ENCODE results near the gene ACBD6. TPM values are rescaled to one million over a fixed set of nuclear protein-coding genes. Genes with fewer than 3 reads are reported as not detected.

The ACBD6 gene
- total and polyA plus RNA-seq, 2 experiments from 2014 or later: 75.7 to 88.8 TPM

GRCh38 chr1:180522213-180522515, 19.8 kb upstream of the ACBD6 start:
- no peak overlapping the region for H3K27ac ChIP-seq (ENCODE audit: low read depth)
- Mint-ChIP-seq H3K36me3 (ENCODE audit: low read depth) (no peaks in the 10 kb centered on the region; the same call in 2 of the 3 replicates), H3K9me3 (no peaks in the 10 kb centered on the region), H3K4me3 (no peak overlapping the region), H3K27ac (peak overlapping the region; percentile 14; the same call in 1 of the 2 replicates), H3K4me1 (peaks cover 33% of the 10 kb centered on the region), H3K27me3 (ENCODE audit: insufficient read depth, low read depth, poor library complexity) (peaks cover 4% of the 10 kb centered on the region)
- no peaks in the 10 kb centered on the region for H3K79me2 ChIP-seq (replicated peaks; ENCODE audit: insufficient read depth)
- 0 out of 2 replicates have a peak overlapping the region, but pooled peaks have one; percentile 6 for H3K4me2 ChIP-seq
- H3K9me2 ChIP-seq (ENCODE audit: insufficient read depth): peaks cover 9% of the 10 kb centered on the region; the same call in 1 of the 2 replicates
- no peaks in the 10 kb centered on the region for H3K36me3 ChIP-seq (ENCODE audit: insufficient read depth)
- DNase-seq (ENCODE audit: low spot score) (peak; percentile 78), ATAC-seq (peak; percentile 76)
- H3F3A ChIP-seq (replicated peaks; ENCODE audit: low read depth): no peaks in the 10 kb centered on the region
- no peak overlapping the region for H2AFZ ChIP-seq
- peaks cover 18% of the 10 kb centered on the region for H3K4me1 ChIP-seq (ENCODE audit: insufficient read depth)
- H4K20me1 ChIP-seq (replicated peaks; ENCODE audit: insufficient read depth): no peaks in the 10 kb centered on the region
- H3K4me3 ChIP-seq: no peak overlapping the region
- TF ChIP-seq ZNF114 (CRISPR knock-in tag; IDR thresholded peaks at IDR 0.05) (no peak), CTCF (conservative IDR thresholded peaks at IDR 0.05; ENCODE audit: low read depth in 2 of 2) (peak in 1 of 2 experiments; percentile 21; a peak in 1 of 4 replicates), NANOG (IDR thresholded peaks at IDR 0.05; ENCODE audit: borderline replicate concordance) (0 out of 2 replicates have a peak, but pooled peaks have one; percentile 29), ZNF462 (CRISPR knock-in tag; IDR thresholded peaks at IDR 0.05) (no peak), POLR2AphosphoS5 (IDR thresholded peaks at IDR 0.05; ENCODE audit: low read depth) (0 out of 2 replicates have a peak, but pooled peaks have one; percentile 18)
- no peaks in the 10 kb centered on the region for H3K27me3 ChIP-seq (ENCODE audit: insufficient read depth)
